ENCODE measurements around the gene LEMD2. TPM values are rescaled to one million over a fixed set of nuclear protein-coding genes. Genes with fewer than 3 reads are reported as not detected.

LEMD2 gene
- total RNA-seq, 2 experiments from 2014 or later = 64.0 to 66.3 TPM

DNA sequence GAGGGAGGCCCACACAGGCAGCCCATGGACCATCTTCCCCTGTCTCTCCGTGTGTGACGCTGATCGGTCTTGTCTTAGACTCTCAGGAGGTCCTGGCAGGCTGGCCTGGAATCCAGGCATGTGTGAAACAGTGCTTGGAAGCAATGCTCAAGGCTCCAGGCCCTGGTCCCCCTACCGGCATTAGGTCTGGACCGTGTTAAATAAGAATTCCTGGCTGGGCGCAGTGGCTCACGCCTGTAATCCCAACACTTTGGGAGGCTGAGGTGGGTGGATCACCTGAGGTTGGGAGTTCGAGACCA is 55.3 kb downstream of the LEMD2 start:
- Mint-ChIP-seq H3K4me3 (no peak overlapping the region), H3K36me3 (ENCODE audit: low read depth) (no peaks in the 10 kb centered on the region), H3K27me3 (ENCODE audit: low read depth) (no peaks in the 10 kb centered on the region), H3K27ac (no peak overlapping the region), H3K9me3 (no peaks in the 10 kb centered on the region), H3K4me1 (ENCODE audit: low read depth) (no peaks in the 10 kb centered on the region)
- intact Hi-C loops (cut with micrococcal nuclease) = no loop called here
- no peak for DNase-seq
- CTCF ChIA-PET = no interaction called here

DNA sequence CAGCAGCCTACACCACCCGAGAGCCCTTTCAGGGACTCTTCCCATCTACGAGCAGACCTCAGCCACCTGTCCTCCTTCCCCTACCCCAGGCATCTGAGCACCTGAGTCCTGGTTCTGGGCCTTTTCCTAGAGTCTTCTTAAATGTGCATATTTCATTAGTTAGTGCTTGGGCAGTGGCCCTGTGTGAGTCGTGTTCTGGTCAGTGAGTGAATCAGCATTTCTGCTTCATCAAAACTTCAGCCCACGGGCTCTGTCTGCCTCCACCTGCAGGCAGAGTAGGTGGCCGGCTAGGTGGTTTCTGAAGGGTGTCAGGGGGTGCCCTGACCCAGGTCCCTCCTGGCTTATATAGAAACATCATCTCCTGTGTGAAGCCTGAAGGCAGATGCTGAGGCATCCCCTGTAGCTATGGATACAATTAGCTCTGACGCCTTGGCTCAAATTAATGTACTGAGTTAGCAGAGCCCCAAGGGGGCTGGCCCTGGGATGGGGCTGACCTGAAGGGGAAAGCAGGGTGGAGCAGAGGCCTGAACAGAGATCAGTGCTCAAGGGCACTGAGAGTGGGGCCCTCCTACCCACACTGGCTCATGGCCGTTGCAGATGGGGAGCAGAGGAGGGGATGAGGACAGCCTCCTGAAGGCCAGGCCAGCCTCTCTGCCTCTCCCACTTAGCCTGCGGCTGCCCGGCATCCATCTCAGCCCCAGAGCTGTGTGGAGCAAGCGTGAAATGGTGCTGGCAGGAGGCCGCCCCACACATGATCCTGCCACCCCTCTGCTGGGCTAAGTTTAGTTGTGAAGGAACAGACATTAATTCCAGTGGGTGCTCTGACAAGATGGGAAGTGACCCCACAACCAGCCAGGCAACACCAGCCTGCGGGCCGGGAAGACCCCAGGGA is 55.9 kb downstream of the LEMD2 start:
- no peaks in the 10 kb centered on the region for H3K27me3 Mint-ChIP-seq (ENCODE audit: low read depth)
- CTCF ChIA-PET = interaction anchor here (0.6 to 1.7 kb wide), 4 partner anchors 11 to 38 kb away, joined by 3 to 4 read pairs (median 3); no protein-coding TSS in a partner anchor
- no peak overlapping the region for H3K4me3 Mint-ChIP-seq
- H3K9me3 Mint-ChIP-seq = no peaks in the 10 kb centered on the region
- intact Hi-C loops (cut with micrococcal nuclease) = no loop called here
- H3K27ac Mint-ChIP-seq = no peak overlapping the region
- no peak for DNase-seq
- no peaks in the 10 kb centered on the region for H3K36me3 Mint-ChIP-seq (ENCODE audit: low read depth)
- no peaks in the 10 kb centered on the region for H3K4me1 Mint-ChIP-seq (ENCODE audit: low read depth)

DNA sequence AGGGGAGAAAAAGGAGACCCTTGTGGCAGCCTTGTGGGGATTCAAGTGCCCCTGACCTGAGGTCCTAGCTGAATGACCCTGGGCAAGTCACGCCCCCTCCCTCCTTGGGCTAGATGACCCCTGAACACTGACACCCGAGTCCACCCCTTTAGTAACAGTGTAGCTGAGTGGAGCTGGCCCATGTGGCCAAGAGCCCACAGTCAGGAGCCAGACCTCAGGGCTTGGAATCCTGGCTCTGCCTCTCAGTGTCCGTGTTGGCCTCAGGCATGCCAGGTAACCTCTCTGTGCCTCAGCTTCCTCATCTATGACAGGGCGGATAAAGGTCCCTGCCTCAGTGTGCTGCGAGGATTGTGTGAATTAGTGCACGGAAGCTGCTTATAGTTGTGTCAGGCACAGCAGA is 56.5 kb downstream of the LEMD2 start:
- CTCF ChIA-PET = interaction anchor here (0.6 to 1.7 kb wide), 5 partner anchors 12 to 39 kb away, joined by 3 to 4 read pairs (median 3); partner anchors contain the start of gene UQCC2
- intact Hi-C loops (cut with micrococcal nuclease) = no loop called here

DNA sequence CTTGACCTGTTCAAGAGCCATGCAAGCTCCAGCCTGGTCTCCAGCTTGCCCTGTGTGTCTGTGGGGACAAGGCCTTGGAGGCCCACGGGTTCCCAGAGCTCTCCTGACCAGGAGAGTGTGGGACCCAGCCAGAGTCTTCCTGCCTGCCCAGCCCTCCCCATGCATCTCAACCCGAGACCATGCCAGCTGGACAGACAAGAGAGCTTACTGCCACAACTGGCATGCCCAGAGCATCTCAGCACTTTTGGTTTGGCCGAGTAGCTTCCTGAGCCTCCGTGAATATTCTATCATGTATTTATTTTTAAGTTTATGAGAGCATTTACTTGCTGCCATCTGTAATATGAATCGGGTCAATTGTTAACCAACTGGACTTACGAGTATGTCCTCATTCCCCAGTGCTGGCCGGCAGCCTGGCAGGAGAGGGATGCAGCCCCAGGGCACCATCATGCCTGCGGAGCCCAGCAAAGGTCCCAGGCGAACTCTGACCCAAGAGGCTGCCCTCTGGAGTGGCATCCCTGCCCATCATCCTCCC is 57.1 kb downstream of the LEMD2 start:
- Mint-ChIP-seq H3K27me3 (ENCODE audit: low read depth) (no peaks in the 10 kb centered on the region), H3K4me1 (ENCODE audit: low read depth) (no peaks in the 10 kb centered on the region), H3K4me3 (no peak overlapping the region), H3K9me3 (no peaks in the 10 kb centered on the region), H3K27ac (no peak overlapping the region), H3K36me3 (ENCODE audit: low read depth) (no peaks in the 10 kb centered on the region)
- intact Hi-C loops (cut with micrococcal nuclease) = no loop called here
- CTCF ChIA-PET = interaction anchor here (0.7 to 1.7 kb wide), 4 partner anchors 20 to 41 kb away, joined by 3 to 4 read pairs (median 3); partner anchors contain the start of gene UQCC2
- DNase-seq = no peak

More for the DNA sequence above, 56.5 kb downstream of the LEMD2 start:
- Mint-ChIP-seq H3K27me3 (ENCODE audit: low read depth) (no peaks in the 10 kb centered on the region), H3K4me3 (no peak overlapping the region), H3K36me3 (ENCODE audit: low read depth) (no peaks in the 10 kb centered on the region), H3K27ac (no peak overlapping the region), H3K4me1 (ENCODE audit: low read depth) (no peaks in the 10 kb centered on the region), H3K9me3 (no peaks in the 10 kb centered on the region)
- DNase-seq = no peak

DNA sequence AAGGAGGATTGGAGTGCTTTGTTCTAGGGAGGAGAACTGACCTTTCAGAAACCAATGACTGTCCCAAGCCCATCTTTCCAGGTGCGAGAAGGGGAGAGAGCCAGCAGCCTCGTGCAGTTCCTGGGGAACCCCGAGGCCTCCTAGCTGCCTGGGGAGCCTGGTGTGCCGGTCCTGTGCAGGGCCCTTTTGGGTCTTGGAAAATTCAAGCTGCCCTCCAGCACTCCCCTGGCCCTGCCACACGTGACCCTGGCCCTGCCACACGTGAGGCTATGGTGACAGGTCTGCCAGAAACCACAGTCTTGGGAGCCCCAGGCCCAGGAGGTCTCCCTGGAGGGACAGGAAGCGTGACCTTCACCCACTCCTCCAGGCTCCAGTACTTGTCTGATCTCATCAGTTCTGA is 57.9 kb downstream of the LEMD2 start:
- no peak for DNase-seq
- H3K36me3 Mint-ChIP-seq (ENCODE audit: low read depth) = no peaks in the 10 kb centered on the region
- no peaks in the 10 kb centered on the region for H3K27me3 Mint-ChIP-seq (ENCODE audit: low read depth)
- no peak overlapping the region for H3K27ac Mint-ChIP-seq
- no peaks in the 10 kb centered on the region for H3K9me3 Mint-ChIP-seq
- H3K4me1 Mint-ChIP-seq (ENCODE audit: low read depth) = no peaks in the 10 kb centered on the region
- H3K4me3 Mint-ChIP-seq = no peak overlapping the region
- CTCF ChIA-PET = interaction anchor here (0.7 kb wide), 1 partner anchor 42 kb away, joined by 3 read pairs; no protein-coding TSS in a partner anchor
- intact Hi-C loops (cut with micrococcal nuclease) = no loop called here

DNA sequence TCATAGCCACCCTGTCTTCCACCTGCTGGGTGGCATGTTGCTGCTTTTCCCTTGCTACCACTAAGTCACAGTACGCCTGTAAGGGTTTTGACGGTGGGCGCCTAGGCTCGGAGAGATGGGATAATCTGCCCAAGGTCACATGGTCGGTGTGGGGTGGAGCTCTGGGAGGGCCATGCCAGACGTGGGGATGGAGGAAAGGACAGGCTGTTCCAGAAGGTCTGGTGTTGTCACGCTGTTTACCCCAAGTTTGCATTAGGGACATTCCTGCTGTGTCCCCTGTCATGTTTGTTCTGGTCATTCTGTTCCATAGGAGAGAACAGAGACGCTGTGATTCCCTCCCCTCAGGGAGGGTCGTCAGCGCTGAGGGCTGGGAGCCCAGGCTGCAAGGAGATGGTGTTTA is 58.3 kb downstream of the LEMD2 start:
- CTCF ChIA-PET = no interaction called here
- H3K36me3 Mint-ChIP-seq (ENCODE audit: low read depth) = no peaks in the 10 kb centered on the region
- H3K4me1 Mint-ChIP-seq (ENCODE audit: low read depth) = no peaks in the 10 kb centered on the region
- no peak overlapping the region for H3K27ac Mint-ChIP-seq
- no peaks in the 10 kb centered on the region for H3K9me3 Mint-ChIP-seq
- DNase-seq = no peak
- H3K27me3 Mint-ChIP-seq (ENCODE audit: low read depth) = no peaks in the 10 kb centered on the region
- H3K4me3 Mint-ChIP-seq = no peak overlapping the region
- intact Hi-C loops (cut with micrococcal nuclease) = no loop called here

DNA sequence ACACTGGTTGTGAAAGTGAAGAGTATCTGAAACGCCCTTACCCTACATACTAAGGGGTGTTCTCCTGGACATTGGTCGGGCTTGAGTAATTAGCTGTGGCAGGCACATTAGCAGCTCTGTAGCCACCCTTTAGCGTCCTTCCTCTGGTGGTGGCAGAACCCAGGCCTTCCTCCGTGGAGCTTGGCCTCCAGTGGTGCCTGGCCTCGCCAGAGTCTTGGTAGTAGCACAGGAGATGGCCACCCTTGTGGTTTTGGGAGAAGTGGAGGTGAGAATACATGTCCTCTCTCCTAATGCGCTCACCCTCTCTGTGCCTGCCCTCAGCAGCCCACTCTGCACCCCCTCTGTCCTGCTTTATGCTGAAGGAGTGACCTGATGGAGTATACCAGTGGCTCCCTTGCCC is 59.9 kb downstream of the LEMD2 start:
- no peak overlapping the region for H3K27ac Mint-ChIP-seq
- H3K9me3 Mint-ChIP-seq = no peaks in the 10 kb centered on the region
- no peak overlapping the region for H3K4me3 Mint-ChIP-seq
- H3K4me1 Mint-ChIP-seq (ENCODE audit: low read depth) = peaks cover 11% of the 10 kb centered on the region
- intact Hi-C loops (cut with micrococcal nuclease) = no loop called here
- no peak for DNase-seq
- no peaks in the 10 kb centered on the region for H3K36me3 Mint-ChIP-seq (ENCODE audit: low read depth)
- CTCF ChIA-PET = no interaction called here
- H3K27me3 Mint-ChIP-seq (ENCODE audit: low read depth) = no peaks in the 10 kb centered on the region

DNA sequence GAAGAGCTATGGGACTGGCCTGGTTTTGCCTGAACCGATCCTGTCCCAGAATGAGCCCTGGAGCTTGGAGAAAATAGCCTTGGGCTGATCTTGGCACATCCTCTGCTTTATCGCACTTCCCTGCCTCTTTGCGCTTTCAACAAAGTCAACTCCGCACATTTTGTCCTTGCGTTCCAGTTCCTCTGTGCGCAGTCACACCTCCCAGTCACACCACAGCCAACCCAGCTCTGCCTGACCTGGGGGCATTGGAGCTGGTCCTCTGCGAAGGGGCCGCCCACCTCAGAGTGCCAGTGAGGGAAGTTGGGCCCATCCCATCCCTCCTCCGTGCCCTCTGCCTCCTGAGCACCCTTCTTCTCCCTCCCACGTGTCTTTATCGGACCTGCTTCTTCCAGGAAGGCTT is 60.5 kb downstream of the LEMD2 start:
- H3K36me3 Mint-ChIP-seq (ENCODE audit: low read depth) = no peaks in the 10 kb centered on the region
- CTCF ChIA-PET = no interaction called here
- no peaks in the 10 kb centered on the region for H3K9me3 Mint-ChIP-seq
- intact Hi-C loops (cut with micrococcal nuclease) = no loop called here
- H3K4me1 Mint-ChIP-seq (ENCODE audit: low read depth) = peaks cover 18% of the 10 kb centered on the region
- no peak overlapping the region for H3K27ac Mint-ChIP-seq
- no peak for DNase-seq
- no peaks in the 10 kb centered on the region for H3K27me3 Mint-ChIP-seq (ENCODE audit: low read depth)
- H3K4me3 Mint-ChIP-seq = no peak overlapping the region

DNA sequence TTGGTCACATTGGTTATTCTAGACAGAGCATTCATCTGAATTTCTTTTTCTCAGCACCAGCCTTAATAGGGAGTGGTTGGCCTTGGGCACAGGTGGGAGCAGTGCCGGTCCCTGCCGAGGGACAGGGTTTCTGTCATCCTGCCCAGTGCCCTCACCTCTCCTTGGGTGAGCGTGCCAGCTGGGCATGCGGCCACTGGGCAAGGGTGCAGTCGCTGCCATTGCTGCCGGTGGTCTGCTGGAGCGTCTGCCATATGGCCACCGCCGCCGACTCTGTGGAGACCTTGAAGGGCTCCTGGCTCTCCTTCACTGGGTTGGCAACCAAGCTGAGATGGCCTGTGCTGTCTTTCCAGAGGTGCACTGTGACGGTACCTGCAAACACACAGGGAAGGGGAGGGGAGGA is 61.0 kb downstream of the LEMD2 start:
- Mint-ChIP-seq H3K9me3 (no peaks in the 10 kb centered on the region), H3K36me3 (ENCODE audit: low read depth) (no peaks in the 10 kb centered on the region), H3K4me3 (no peak overlapping the region), H3K27ac (no peak overlapping the region), H3K27me3 (ENCODE audit: low read depth) (no peaks in the 10 kb centered on the region), H3K4me1 (ENCODE audit: low read depth) (peaks cover 23% of the 10 kb centered on the region)
- DNase-seq = no peak
- intact Hi-C loops (cut with micrococcal nuclease) = no loop called here
- CTCF ChIA-PET = no interaction called here

DNA sequence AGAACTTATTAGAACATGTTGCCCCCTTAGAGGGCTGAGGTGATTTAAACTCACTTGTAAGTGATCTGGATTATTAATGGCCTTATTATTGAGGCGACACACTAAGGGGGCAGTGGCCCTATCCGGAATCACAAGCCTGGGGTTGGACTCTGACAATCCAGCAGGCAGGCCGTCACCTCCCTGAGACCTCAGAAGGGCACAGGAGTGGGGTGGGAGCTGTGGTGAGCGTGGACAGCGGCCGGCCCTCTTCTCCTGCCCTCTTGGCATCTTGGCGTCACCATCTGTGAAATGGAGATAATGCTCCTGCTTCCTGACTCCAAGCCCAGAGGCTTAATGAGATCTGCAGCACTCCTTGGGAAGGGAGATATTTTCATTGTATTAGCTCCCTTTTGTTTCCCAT is 61.8 kb downstream of the LEMD2 start:
- CTCF ChIA-PET = no interaction called here
- Mint-ChIP-seq H3K36me3 (ENCODE audit: low read depth) (no peaks in the 10 kb centered on the region), H3K9me3 (no peaks in the 10 kb centered on the region), H3K27me3 (ENCODE audit: low read depth) (no peaks in the 10 kb centered on the region), H3K4me1 (ENCODE audit: low read depth) (peaks cover 23% of the 10 kb centered on the region), H3K27ac (no peak overlapping the region), H3K4me3 (no peak overlapping the region)
- intact Hi-C loops (cut with micrococcal nuclease) = no loop called here
- DNase-seq = no peak

DNA sequence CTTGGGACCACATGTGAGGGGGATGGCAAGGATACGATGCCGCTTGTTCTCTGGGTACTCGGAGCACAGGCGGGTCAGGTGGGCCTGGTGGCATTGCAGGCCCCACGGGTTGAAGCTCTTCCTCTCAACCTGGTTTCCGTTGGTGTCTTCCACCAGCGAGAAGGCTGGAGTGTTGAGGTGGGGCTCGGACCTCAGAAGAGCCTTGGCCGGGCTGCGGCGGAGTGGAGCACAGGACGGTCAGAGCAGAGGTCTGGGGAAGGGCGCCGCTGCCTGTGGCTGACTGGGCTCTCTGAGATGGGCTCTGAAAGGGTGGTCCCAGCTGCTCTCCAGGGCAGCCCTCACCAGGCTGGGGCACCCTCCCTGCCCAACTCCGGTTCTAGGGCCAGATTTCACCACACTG is 62.2 kb downstream of the LEMD2 start:
- Mint-ChIP-seq H3K9me3 (no peaks in the 10 kb centered on the region), H3K36me3 (ENCODE audit: low read depth) (no peaks in the 10 kb centered on the region), H3K27ac (no peak overlapping the region), H3K4me3 (no peak overlapping the region), H3K4me1 (ENCODE audit: low read depth) (peaks cover 23% of the 10 kb centered on the region), H3K27me3 (ENCODE audit: low read depth) (no peaks in the 10 kb centered on the region)
- intact Hi-C loops (cut with micrococcal nuclease) = no loop called here
- DNase-seq = no peak
- CTCF ChIA-PET = no interaction called here

DNA sequence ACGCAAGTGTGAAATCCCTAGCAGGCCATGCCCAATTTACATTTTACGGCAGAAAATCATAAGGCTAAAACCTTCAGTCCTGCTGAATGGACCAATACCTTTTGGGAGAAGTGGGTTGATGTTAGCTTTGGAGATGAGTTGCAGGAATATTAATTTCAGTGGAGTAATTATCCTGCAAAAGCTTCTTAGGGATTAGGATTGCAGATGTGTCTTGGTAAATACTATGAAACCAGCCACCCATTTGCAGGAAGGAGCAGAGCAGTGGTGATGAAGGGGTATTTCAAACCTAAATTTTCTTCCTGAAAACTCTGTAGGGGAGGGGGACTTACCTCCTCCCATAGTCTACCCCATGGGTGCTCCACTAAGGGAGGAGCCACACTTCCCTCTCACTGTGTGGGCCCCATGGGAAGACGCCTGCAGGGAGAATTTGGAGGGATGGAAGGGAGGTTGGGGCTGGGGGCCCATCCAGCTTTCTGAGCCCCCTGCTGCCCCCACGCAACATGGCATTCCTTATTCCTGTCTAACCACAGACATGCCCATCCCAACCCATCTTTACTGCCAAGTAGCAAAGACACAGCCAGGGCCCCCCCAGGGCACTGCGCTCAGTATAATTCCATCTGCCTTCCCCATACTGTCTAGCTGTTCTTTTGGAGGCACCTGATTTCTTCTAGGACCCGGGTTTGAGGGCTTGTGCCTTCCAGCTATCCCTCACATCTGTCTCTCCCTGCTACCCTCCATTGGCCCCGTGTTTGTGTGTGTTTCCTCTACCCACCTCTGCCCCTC is 62.8 kb downstream of the LEMD2 start:
- no peak for DNase-seq
- CTCF ChIA-PET = interaction anchor here (0.5 kb wide), 1 partner anchor 72 kb away, joined by 3 read pairs; no protein-coding TSS in a partner anchor
- no peaks in the 10 kb centered on the region for H3K9me3 Mint-ChIP-seq
- no peaks in the 10 kb centered on the region for H3K36me3 Mint-ChIP-seq (ENCODE audit: low read depth)
- peaks cover 23% of the 10 kb centered on the region for H3K4me1 Mint-ChIP-seq (ENCODE audit: low read depth)
- no peaks in the 10 kb centered on the region for H3K27me3 Mint-ChIP-seq (ENCODE audit: low read depth)
- no peak overlapping the region for H3K27ac Mint-ChIP-seq
- intact Hi-C loops (cut with micrococcal nuclease) = no loop called here
- H3K4me3 Mint-ChIP-seq = no peak overlapping the region

Measured in activated naive CD4-positive, alpha-beta T cell treated with anti-CD3 and anti-CD28 coated beads for 36 hours (primary cell).